ENCODE results near the gene CD69.

DNA sequence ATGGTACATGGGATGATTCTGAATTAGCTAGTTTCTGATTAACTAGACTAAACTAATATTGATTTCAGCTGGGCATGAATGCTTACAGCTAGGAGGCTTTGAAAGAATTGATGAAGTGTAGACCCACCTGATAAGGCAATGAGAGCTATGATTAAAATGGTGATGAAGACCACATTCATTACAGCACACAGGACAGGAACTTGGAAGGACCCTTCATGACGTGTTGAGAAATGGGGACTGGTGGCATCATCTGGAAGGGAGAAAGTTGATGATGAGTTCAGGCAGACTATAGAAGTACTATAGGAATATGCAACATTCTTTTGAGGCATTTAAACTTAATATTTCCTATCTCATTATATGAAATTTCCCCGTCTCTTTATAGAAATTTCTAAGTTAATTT lies 4.5 kb downstream of the CD69 start:
- TF ChIP-seq, protein P1, sequence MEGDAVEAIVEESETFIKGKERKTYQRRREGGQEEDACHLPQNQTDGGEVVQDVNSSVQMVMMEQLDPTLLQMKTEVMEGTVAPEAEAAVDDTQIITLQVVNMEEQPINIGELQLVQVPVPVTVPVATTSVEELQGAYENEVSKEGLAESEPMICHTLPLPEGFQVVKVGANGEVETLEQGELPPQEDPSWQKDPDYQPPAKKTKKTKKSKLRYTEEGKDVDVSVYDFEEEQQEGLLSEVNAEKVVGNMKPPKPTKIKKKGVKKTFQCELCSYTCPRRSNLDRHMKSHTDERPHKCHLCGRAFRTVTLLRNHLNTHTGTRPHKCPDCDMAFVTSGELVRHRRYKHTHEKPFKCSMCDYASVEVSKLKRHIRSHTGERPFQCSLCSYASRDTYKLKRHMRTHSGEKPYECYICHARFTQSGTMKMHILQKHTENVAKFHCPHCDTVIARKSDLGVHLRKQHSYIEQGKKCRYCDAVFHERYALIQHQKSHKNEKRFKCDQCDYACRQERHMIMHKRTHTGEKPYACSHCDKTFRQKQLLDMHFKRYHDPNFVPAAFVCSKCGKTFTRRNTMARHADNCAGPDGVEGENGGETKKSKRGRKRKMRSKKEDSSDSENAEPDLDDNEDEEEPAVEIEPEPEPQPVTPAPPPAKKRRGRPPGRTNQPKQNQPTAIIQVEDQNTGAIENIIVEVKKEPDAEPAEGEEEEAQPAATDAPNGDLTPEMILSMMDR (conservative IDR thresholded peaks at IDR 0.05) = no peak
- TF ChIP-seq EZH2 (IDR thresholded peaks at IDR 0.05; ENCODE audit: low read depth) = no peak
